Caki2 (cell line): ENCODE measurements around the gene SPEM3. TPM values are rescaled to one million over a fixed set of nuclear protein-coding genes. Genes with fewer than 3 reads are reported as not detected.
A peak's percentile ranks its signal among the peaks of the same experiment; 100 is the strongest.

Experiments used
- DNase-seq: peaks from one replicate; pipeline ENCODE4 v3.0.0-alpha.2; 2015; ENCODE audit warnings: low read depth
- in situ Hi-C: cut with HindIII; loops from 2 replicates; pipeline ENCODE4 v1.10.0; 2016; ENCODE audit warnings: low sequenced_read_pairs, low pct_unique_long_range_greater_than_20kb, mixed read lengths
- total RNA-seq: library from RNA; depleted of rRNA; stranded (reverse); fragments of >200 nt; shearing (Covaris generic); gene quantifications from 2 replicates; pipeline ENCODE4 v1.2.3, GENCODE V29; 2014; ENCODE audit warnings: low replicate concordance

Gene SPEM3
- total RNA-seq, 1 experiment from 2014 or later = not detected

- in situ Hi-C loops = no loop called here
- no peak for DNase-seq
Observed at GRCh38 chr17:7398612-7399011, 30.0 kb upstream of the SPEM3 start.

GRCh38 chr17:7403043-7403726 is 25.5 kb upstream of the SPEM3 start:
- in situ Hi-C loops = no loop called here
- peak; percentile 18 for DNase-seq

- no peak for DNase-seq
- in situ Hi-C loops = no loop called here
Observed at GRCh38 chr17:7403727-7403976, 25.0 kb upstream of the SPEM3 start.

GRCh38 chr17:7403977-7404736 is 24.5 kb upstream of the SPEM3 start, which contains the start of gene TMEM256:
TSS of gene TMEM256 (minus strand) at chr17:7404097. CDS start at chr17:7404084, 13 bp downstream.
- in situ Hi-C loops = no loop called here

GRCh38 chr17:7404737-7405349 is 23.8 kb upstream of the SPEM3 start:
- in situ Hi-C loops = no loop called here
- no peak for DNase-seq

More at GRCh38 chr17:7403977-7404736, 24.5 kb upstream of the SPEM3 start, which contains the start of gene TMEM256:
- DNase-seq = peak; percentile 98

- DNase-seq = no peak
- in situ Hi-C loops = no loop called here
Observed at GRCh38 chr17:7405350-7406234, 23.1 kb upstream of the SPEM3 start.

- in situ Hi-C loops = no loop called here
- no peak for DNase-seq
Observed at GRCh38 chr17:7406235-7406825, 22.3 kb upstream of the SPEM3 start.

- DNase-seq = no peak
- in situ Hi-C loops = no loop called here
Observed at GRCh38 chr17:7407082-7407481, 21.6 kb upstream of the SPEM3 start.

GRCh38 chr17:7407485-7408251 is 21.0 kb upstream of the SPEM3 start, which contains the start of gene NLGN2:
TSS of gene NLGN2 (plus strand) at chr17:7407845. CDS start at chr17:7408256, 411 bp downstream.
- no peak for DNase-seq

GRCh38 chr17:7408252-7408727 is 20.4 kb upstream of the SPEM3 start:
- in situ Hi-C loops = no loop called here

More at GRCh38 chr17:7407485-7408251, 21.0 kb upstream of the SPEM3 start, which contains the start of gene NLGN2:
- in situ Hi-C loops = no loop called here

GRCh38 chr17:7408863-7409262 is 19.8 kb upstream of the SPEM3 start:
- no peak for DNase-seq
- in situ Hi-C loops = no loop called here

More at GRCh38 chr17:7408252-7408727, 20.4 kb upstream of the SPEM3 start:
- DNase-seq = no peak

- no peak for DNase-seq
- in situ Hi-C loops = no loop called here
Observed at GRCh38 chr17:7409716-7410115, 18.9 kb upstream of the SPEM3 start.

GRCh38 chr17:7410634-7411426 is 17.8 kb upstream of the SPEM3 start:
- DNase-seq = no peak

GRCh38 chr17:7411427-7411750 is 17.3 kb upstream of the SPEM3 start:
- in situ Hi-C loops = no loop called here
- DNase-seq = no peak

More at GRCh38 chr17:7410634-7411426, 17.8 kb upstream of the SPEM3 start:
- in situ Hi-C loops = no loop called here

- no peak for DNase-seq
- in situ Hi-C loops = no loop called here
Observed at GRCh38 chr17:7413346-7413985, 15.2 kb upstream of the SPEM3 start.

GRCh38 chr17:7414837-7415236 is 13.8 kb upstream of the SPEM3 start:
- in situ Hi-C loops = no loop called here
- no peak for DNase-seq
